GM19324 (cell line): ENCODE data around the gene TMEM95.

Source experiments
- ATAC-seq: cut with Tn5 transposase; IDR thresholded peaks from one replicate; pipeline ENCODE4 v1.9.1; 2021; ENCODE audit warnings: mild to moderate bottlenecking, moderate library complexity; ENCODE audit not compliant: unreplicated experiment, low FRiP score

Gene TMEM95

DNA sequence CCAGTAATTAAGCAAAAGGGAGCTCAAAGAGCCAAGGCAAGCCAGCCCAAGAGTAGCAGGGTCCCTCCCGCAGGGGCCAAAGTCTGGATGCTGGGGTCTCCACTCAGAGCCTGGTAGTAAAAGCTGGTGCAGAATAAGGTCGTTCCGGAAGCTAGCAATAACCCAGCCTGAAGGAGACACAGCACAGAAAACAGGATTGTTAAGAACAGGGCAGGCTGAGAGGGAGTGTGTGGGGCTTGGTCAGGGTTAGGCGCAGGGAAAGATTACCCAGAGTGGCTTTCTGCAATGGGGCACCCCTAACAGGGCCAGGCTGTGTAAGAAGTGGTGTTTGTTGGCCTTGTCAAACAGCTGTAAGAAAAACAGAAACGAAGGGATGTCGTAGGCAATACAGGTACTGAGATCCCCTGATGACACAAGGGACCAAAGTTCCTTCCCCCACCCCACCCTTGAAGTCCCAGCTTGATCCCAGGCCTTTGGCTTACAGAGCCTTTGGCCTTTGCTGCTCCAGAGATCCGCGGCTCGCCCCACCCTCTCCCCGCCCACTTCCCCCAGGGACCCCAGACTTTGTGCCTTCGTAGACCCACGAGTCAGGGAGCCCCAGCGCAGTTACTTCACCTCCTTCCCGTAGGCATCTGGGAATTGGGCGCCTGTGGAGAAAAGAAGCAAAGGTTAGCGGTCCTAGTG is 48.2 kb downstream of the TMEM95 start:
- ATAC-seq, result no peak

DNA sequence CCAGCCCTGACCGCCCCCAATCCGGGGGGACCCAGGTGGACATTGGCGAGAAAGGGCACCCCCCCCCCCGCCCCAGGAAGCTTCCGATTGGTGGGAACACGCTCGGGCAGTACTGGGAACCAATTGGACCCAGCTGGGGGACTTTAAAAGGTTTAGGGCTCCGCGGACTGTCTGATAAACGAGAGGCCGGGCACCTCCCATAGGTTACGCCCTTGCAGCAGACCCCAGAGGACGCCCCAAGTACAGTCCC is 48.7 kb downstream of the TMEM95 start:
- ATAC-seq, result no peak

DNA sequence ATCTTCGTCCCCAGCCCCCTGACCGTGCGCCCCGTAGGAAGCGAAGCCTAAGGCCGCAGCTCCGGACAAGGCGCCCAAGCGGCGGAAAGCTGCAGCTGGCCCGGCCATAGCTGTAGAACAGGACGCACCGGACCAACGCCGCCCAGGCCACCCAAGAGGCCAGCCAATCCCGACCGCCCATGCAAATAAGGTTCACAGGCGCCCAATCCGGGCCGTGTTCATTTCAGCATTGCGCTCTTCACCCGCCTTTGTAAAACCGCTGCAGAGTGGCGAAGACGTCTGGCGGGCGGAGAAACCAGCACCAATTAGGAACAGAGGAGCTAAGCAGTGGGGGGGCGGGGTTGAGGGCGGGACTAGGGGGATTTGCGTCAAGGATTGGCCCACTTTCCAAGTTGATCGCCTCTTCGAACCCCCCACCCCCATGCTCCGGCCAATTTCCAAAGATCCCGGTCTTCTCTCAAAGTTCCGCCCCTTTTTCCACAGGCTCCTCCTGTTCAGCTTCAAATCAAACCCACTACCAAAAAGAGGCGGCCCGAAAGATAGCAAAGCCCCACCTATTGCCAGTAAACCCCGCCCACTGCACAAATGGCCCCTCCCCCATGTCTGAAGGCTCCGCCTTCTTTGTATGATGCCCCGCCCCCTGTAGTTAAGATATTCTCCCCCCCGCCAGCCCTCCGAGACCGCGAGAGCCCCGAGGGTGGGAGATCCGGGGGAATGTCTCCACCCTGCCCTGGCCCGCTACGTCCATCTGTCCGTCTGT is 49.2 kb downstream of the TMEM95 start, which contains the start of gene TMEM256:
Gene TMEM256 (minus strand): TSS at position 121 of the 760 bp plus-strand sequence. CDS start 13 bp downstream, at position 108.
- peak; percentile 95 for ATAC-seq

DNA sequence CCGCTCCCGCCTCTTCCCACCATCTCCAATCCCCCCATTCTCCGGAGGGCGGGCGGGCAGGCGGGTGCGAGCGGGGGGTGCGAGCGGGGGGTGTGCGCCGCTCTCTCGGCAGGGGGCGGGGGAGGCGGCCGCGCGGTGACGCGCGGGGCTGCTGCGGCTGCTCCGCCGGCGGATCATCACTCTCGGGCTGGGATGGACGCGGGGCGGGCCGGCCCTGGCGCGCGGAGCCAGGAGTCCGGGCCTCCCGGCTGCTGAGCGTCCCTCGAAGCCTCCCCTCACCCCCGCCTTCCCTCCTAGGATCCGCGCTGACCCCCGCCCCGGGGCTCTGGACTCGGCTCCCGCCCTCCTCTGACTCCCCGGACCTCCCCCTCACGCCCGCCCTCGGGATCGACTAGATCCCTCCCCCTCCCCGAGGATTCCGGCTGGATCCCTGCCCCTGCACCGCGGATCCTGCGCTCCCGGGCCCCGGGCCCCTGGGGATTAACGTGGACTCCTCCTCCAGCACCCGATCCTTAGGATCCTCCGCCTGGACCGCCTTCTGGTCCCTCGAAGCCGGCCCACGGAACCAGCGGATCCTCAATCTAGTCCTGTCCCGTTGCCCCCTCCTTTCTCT is 49.9 kb downstream of the TMEM95 start:
- peak; percentile 6 for ATAC-seq

DNA sequence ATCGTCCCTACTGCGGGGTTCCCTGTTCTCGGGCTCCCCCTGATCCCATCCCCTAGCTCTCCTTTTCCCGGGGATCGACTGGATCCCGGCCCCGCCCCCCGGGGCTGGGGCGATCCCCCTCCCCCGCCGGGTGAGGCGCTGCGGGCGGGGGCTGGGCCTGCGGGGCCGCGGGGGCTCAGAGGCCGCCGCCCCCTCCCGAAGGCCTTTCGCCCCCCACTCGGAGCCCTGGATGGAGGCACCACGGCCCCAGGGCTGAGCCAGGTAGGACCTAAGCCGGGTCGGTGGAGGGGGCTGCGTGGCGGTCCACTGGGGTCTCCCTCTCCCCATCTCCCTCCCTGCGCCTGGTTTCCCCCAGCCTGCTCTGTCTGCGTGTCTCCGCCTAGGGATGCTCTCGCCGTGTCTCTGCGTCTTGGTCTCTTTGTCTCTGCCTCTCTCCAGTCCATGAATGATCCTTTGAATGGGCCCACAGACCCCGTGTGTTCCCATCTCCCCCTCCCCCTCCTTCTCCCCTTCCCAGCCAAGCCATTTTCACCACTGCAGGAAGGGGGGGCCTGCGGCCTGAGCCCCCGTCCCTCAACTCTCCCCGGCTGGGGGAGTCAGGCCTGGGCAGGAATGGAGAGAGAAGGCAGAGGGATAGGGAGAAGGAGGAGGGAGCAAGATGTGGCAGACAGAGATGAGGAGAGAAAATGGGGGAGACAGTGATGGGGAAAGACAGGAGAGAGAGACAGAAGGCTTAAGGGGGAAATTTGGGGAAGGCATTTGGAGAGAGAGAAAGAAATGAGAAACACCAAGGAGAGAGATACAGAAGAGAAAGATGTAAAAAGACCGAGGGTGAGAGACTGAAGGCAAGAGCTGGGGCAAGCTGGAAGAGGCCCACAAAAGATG is 50.6 kb downstream of the TMEM95 start:
- no peak for ATAC-seq

DNA sequence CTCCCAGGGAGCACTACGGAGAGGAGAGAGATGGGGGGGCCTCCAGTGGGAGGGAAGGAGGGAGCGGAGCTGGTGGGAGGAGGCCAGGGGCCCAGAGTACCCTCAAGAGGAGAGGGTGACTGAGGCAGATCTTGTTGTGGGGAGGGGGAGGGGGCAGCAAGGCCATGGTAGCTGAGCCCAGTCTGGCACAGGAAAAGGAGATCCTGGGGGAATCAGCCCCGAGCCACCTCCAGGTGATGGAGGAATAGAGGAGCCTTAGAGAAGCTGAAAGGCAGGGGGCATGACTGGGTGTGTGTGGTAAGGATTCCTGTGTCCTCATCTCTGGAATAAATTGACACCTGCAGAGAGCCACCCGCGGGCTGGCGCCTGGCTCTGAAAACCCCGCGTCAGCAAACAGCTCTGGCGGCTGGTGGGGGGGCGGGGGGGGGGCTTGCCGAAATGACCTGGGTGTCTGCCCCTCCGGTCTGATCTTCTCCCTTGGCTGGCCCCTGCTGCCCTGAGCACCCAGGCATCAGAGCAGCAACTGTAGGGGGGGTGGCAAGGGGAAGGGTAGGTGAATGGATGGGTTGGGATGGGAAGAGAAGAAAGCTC is 51.4 kb downstream of the TMEM95 start:
- no peak for ATAC-seq
